Mucosa of descending colon (tissue), 3 donors: ENCODE data around the gene MEA1. TPM values are rescaled to one million over a fixed set of nuclear protein-coding genes. Genes with fewer than 3 reads are reported as not detected.

ENCODE experiments used
- ATAC-seq: fragments of 200-7000 bp; cut with Tn5 transposase; one replicate; pipeline ENCODE4 v1.9.1; 2020; ENCODE audit warnings: mild to moderate bottlenecking, moderate library complexity
- DNase-seq, 3 donors: peaks; one replicate each; pipeline ENCODE4 v3.0.0-alpha.2; 2020
- H3K36me3 ChIP-seq: fragments of 200-600 bp; one replicate; pipeline ENCODE4 v1.8.0; 2021; ENCODE audit warnings: low read depth, mild to moderate bottlenecking
- H3K4me1 ChIP-seq: fragments of 200-600 bp; one replicate; pipeline ENCODE4 v1.8.0; 2021; ENCODE audit warnings: low read depth, mild to moderate bottlenecking
- H3K4me3 ChIP-seq: fragments of 200-600 bp; one replicate; pipeline ENCODE4 v1.8.0; 2021; ENCODE audit warnings: mild to moderate bottlenecking
- H3K9me3 ChIP-seq: fragments of 200-600 bp; one replicate; pipeline ENCODE4 v1.8.0; 2021; ENCODE audit warnings: mild to moderate bottlenecking
- intact Hi-C, 2 donors: fragments of 100-400 bp; cut with DNase I in 1 of 2; cut with micrococcal nuclease in 1 of 2; formaldehyde crosslinking; loops; one replicate each; pipeline versions ENCODE4 v1.11.0 to v1.11.1; 2022; cut with DNase I, micrococcal nuclease
- total RNA-seq, 3 donors: library from RNA; stranded (reverse); fragmentation: NEBNext Ultra II Directional in 2 of 3; extraction: Animal tissue kit (Norgen Biotek cat#: 25700) in 2 of 3; gene quantifications; one replicate each; pipeline versions ENCODE4 v1.2.1 to v1.2.4, GENCODE V29; 2021 to 2023
- TF ChIP-seq, protein P1 (sequence below): fragments of 200-600 bp; IDR thresholded peaks from one replicate; pipeline ENCODE4 v1.8.0; 2022; ENCODE audit warnings: antibody characterized with exemption, mild to moderate bottlenecking
- donor health status: DM: no; HTN: no; CAD: no; lungs with moderate emphysema.
- donor health status: DM: no; HTN: no; CAD: no.
- donor health status: DM: no; HTN: yes; CAD: no.

MEA1 gene
- total RNA-seq, 3 donors from 2014 or later: 38.0 to 47.4 (median 39.1) TPM

DNA sequence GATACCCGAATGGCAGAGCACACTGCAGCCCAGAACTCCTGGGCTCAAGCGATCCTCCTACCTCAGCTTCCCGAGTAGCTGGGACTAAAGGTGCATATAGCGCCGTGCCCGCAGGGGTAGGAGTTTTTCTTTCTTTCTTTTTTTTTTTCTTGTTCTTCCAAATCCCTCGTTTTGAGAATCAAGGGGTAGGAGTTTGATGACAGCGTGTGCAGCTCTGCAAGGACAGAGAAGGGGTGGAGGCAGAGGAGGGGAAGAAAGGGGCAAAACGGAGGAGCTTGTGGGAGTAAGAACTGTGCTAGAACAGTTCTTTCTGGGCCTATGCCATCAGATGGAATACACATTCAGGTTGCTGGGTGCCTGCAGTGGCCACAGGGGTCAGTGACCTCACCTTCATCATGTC is 23.0 kb upstream of the MEA1 start:
- Histone ChIP-seq H3K36me3 (no peaks in the 10 kb centered on the region), H3K4me3 (no peak overlapping the region), H3K4me1 (no peaks in the 10 kb centered on the region), H3K9me3 (no peaks in the 10 kb centered on the region)
- intact Hi-C loops: no loop called here
- DNase-seq (no peak), ATAC-seq (no peak)
- TF ChIP-seq, protein P1, sequence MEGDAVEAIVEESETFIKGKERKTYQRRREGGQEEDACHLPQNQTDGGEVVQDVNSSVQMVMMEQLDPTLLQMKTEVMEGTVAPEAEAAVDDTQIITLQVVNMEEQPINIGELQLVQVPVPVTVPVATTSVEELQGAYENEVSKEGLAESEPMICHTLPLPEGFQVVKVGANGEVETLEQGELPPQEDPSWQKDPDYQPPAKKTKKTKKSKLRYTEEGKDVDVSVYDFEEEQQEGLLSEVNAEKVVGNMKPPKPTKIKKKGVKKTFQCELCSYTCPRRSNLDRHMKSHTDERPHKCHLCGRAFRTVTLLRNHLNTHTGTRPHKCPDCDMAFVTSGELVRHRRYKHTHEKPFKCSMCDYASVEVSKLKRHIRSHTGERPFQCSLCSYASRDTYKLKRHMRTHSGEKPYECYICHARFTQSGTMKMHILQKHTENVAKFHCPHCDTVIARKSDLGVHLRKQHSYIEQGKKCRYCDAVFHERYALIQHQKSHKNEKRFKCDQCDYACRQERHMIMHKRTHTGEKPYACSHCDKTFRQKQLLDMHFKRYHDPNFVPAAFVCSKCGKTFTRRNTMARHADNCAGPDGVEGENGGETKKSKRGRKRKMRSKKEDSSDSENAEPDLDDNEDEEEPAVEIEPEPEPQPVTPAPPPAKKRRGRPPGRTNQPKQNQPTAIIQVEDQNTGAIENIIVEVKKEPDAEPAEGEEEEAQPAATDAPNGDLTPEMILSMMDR: no peak

GRCh38 chr6:43035495-43036194 is 21.9 kb upstream of the MEA1 start:
- no peaks in the 10 kb centered on the region for H3K9me3 ChIP-seq
- TF ChIP-seq, protein P1: no peak
- ATAC-seq (no peak), DNase-seq (peak in 1 of 3 donors; percentile 15)
- no peaks in the 10 kb centered on the region for H3K4me1 ChIP-seq
- H3K36me3 ChIP-seq: peaks cover 2% of the 10 kb centered on the region
- intact Hi-C loops: no loop called here
- H3K4me3 ChIP-seq: no peak overlapping the region

DNA sequence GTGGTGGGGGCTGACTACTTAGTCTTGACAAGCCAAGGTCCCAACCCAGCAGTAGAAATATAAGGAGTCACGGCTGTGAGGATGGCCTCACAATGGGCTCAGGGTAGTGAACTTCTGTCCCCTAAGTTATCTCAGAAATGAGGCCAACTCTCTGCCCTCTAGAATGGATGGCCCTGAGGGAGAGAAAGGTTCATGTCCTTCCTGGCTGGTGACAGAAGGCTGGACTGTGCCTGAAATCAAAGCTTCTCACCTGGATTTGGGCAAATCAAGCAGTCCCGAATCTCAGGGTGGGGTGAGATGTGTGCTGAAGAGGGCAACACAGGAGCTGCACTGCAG is 20.4 kb upstream of the MEA1 start:
- H3K36me3 ChIP-seq: peaks cover 2% of the 10 kb centered on the region
- H3K4me1 ChIP-seq: no peaks in the 10 kb centered on the region
- no peak overlapping the region for H3K4me3 ChIP-seq
- ATAC-seq (no peak), DNase-seq (no peak)
- intact Hi-C loops: no loop called here
- no peaks in the 10 kb centered on the region for H3K9me3 ChIP-seq
- TF ChIP-seq, protein P1: no peak

- intact Hi-C loops: no loop called here
- no peak for DNase-seq
- TF ChIP-seq, protein P1: no peak
- Histone ChIP-seq H3K4me1 (no peaks in the 10 kb centered on the region), H3K4me3 (no peak overlapping the region), H3K36me3 (peaks cover 2% of the 10 kb centered on the region), H3K9me3 (no peaks in the 10 kb centered on the region)
- ATAC-seq: no peak
These were observed 19.9 kb upstream of the MEA1 start for GRCh38 chr6:43033496-43034189.

DNA sequence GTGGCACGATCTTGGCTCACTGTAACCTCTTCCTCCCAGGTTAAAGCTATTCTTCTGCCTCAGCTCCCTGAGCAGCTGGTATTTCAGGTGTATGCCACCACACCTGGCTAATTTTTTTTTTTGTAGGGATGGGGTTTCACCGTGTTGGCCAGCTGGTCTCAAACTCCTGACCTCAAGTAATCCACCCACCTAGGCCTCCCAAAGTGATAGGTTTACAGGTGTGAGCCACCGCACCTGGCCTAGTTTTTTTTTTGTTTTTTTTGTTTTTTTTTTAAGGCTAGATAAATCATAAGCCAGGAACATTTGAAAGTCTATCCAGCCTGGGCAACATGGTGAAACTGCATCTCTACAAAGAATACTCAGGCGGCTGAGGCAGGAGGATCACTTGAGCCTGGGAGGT is 18.6 kb upstream of the MEA1 start:
- DNase-seq: no peak
- Histone ChIP-seq H3K4me3 (no peak overlapping the region), H3K36me3 (peaks cover 10% of the 10 kb centered on the region), H3K9me3 (no peaks in the 10 kb centered on the region), H3K4me1 (no peaks in the 10 kb centered on the region)
- ATAC-seq: no peak
- intact Hi-C loops: no loop called here
- TF ChIP-seq, protein P1: no peak
